Right lobe of liver (tissue), 4 donors: ENCODE measurements around the gene ASB2.

ENCODE experiments used
- POLR2A ChIP-seq: fragments of 450-650 bp; IDR thresholded peaks from one replicate; pipeline ENCODE4 v1.6.1; 2017; ENCODE audit warnings: antibody characterized with exemption, mild to moderate bottlenecking
- TF ChIP-seq, protein P1 (sequence below), 4 donors: fragments of 200-600 bp in 3 of 4; fragments of 450-650 bp in 1 of 4; IDR thresholded peaks; one replicate each; pipeline versions ENCODE4 v1.5.1 to v1.8.0; 2016 to 2022; ENCODE audit warnings: antibody characterized with exemption in 4 of 4, mild to moderate bottlenecking in 2 of 4
- donor health status: DM: no; HTN: no; CAD: no.
- donor health status: DM: no; HTN: no; CAD: no.
- donor health status: DM: no; HTN: yes; CAD: no.

DNA sequence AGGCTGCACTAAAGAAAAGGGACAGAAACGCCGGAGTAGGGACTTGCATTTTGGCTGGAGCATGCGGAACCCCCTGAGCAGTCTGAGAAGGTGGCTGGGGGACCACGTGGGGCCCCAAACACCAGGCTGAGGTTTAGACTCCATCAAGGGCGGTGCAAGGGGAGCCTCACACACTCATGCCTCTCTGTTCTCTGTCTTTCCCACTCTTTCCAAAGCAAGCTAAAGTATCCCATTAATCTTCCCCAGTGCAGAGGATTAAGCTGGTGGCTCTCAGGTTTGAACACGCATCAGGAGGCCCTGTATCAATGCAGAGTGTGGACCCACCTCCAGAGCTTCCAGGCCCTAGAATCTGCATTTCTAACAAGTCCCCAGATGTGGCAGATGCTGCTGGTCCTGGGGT lies 34.3 kb upstream of the ASB2 start:
- TF ChIP-seq, protein P1, sequence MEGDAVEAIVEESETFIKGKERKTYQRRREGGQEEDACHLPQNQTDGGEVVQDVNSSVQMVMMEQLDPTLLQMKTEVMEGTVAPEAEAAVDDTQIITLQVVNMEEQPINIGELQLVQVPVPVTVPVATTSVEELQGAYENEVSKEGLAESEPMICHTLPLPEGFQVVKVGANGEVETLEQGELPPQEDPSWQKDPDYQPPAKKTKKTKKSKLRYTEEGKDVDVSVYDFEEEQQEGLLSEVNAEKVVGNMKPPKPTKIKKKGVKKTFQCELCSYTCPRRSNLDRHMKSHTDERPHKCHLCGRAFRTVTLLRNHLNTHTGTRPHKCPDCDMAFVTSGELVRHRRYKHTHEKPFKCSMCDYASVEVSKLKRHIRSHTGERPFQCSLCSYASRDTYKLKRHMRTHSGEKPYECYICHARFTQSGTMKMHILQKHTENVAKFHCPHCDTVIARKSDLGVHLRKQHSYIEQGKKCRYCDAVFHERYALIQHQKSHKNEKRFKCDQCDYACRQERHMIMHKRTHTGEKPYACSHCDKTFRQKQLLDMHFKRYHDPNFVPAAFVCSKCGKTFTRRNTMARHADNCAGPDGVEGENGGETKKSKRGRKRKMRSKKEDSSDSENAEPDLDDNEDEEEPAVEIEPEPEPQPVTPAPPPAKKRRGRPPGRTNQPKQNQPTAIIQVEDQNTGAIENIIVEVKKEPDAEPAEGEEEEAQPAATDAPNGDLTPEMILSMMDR (IDR thresholded peaks at IDR 0.05): no peak
- no peak for TF ChIP-seq POLR2A
